ENCODE measurements around the gene HIGD2A. TPM values are rescaled to one million over a fixed set of nuclear protein-coding genes. Genes with fewer than 3 reads are reported as not detected.

HIGD2A gene, protein sequence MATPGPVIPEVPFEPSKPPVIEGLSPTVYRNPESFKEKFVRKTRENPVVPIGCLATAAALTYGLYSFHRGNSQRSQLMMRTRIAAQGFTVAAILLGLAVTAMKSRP
- total RNA-seq: 100 to 1,000 TPM; 177 to 318 (median 218) TPM
- 100 to 1,000 TPM; 229 to 454 TPM for polyA plus RNA-seq
- long read RNA-seq, donor 1, transcript HIGD2A-201 (2 exons, 668 nt): major isoform, 114 of 114 reads
- long read RNA-seq, donor 1, partial matches to known transcripts: 0 of 114 reads
- long read RNA-seq, donor 1, other reads (novel, unspliced or antisense): 0 of 114 reads
- long read RNA-seq, donor 2, transcript HIGD2A-201 (2 exons, 668 nt): major isoform, 83 of 84 reads
- long read RNA-seq, donor 2, partial matches to known transcripts: 0 of 84 reads
- long read RNA-seq, donor 2, other reads (novel, unspliced or antisense): 1 of 84 reads
- long read RNA-seq, donor 3, transcript HIGD2A-201 (2 exons, 668 nt): major isoform, 55 of 65 reads
- long read RNA-seq, donor 3, partial matches to known transcripts: 10 of 65 reads
- long read RNA-seq, donor 3, other reads (novel, unspliced or antisense): 0 of 65 reads

DNA sequence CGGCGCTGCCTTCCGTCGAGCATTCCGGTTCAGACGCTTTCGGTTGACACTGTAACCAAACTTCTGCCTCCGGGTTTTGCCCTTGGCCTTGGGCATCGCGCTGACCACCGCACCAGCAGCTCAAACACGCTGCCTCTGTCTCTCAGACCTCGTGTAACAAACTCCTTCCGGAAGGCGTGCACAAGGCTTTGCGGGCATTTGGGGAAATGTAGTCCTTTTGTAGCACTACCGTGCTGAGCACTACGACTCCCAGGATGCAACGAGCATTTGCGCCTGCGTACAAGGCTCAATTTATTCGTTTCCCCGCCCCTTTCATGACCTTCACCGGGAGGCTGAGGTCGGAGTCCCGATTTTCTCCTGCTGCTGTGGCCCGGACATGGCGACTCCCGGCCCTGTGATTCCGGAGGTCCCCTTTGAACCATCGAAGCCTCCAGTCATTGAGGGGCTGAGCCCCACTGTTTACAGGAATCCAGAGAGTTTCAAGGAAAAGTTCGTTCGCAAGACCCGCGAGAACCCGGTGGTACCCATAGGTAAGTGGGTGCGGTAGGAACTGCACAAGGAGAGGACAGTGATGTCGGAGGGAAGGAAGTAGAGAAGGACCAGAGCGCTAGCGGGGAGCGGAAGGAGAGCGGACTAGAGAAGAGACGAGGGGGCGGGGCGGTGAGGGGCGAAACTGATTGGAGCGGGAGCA lies at the start of gene HIGD2A, which contains the start of gene NOP16:
Gene HIGD2A, plus strand, starts transcription at position 308 of the 691 bp plus-strand sequence. Its CDS starts 69 bp downstream, at position 377.
Gene NOP16, minus strand, starts transcription at position 155 of the 691 bp plus-strand sequence. Its CDS starts 59 bp downstream, at position 96.
- H3K27me3 ChIP-seq: no peaks in the 10 kb centered on the region
- no peaks in the 10 kb centered on the region for H3K9me3 ChIP-seq
- ATAC-seq: peak; percentile 94 to 97 (median 96)
- 1% methylated on average over 39 to 47 of the region's 47 CpGs for WGBS, 4 donors
- H3K36me3 ChIP-seq: peaks cover 2 to 62% (median 58%) of the 10 kb centered on the region in 9 donors
- peak within 1 kb of the TSS; percentile 85 to 100 (median 96) for H3K27ac ChIP-seq
- TF ChIP-seq POLR2A (IDR thresholded peaks at IDR 0.05): peak in 1 of 2 donors; percentile 36
- TF ChIP-seq, protein P1, sequence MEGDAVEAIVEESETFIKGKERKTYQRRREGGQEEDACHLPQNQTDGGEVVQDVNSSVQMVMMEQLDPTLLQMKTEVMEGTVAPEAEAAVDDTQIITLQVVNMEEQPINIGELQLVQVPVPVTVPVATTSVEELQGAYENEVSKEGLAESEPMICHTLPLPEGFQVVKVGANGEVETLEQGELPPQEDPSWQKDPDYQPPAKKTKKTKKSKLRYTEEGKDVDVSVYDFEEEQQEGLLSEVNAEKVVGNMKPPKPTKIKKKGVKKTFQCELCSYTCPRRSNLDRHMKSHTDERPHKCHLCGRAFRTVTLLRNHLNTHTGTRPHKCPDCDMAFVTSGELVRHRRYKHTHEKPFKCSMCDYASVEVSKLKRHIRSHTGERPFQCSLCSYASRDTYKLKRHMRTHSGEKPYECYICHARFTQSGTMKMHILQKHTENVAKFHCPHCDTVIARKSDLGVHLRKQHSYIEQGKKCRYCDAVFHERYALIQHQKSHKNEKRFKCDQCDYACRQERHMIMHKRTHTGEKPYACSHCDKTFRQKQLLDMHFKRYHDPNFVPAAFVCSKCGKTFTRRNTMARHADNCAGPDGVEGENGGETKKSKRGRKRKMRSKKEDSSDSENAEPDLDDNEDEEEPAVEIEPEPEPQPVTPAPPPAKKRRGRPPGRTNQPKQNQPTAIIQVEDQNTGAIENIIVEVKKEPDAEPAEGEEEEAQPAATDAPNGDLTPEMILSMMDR (IDR thresholded peaks at IDR 0.05): no peak
- intact Hi-C loops (cut with DNase I): loop anchor here in 3 of 10 donors (1.0 to 10.0 kb wide), 4 partner anchors 26 to 146 kb away; partner anchors contain the start of genes KIAA1191 (in 1 of the 3) and RNF44 (in 1 of the 3)
- H3K4me1 ChIP-seq: peaks cover 3 to 30% (median 22%) of the 10 kb centered on the region in 12 donors
- peak within 1 kb of the TSS; percentile 53 to 89 (median 82) for H3K4me3 ChIP-seq
- peak; percentile 98 to 100 (median 100) for DNase-seq

DNA sequence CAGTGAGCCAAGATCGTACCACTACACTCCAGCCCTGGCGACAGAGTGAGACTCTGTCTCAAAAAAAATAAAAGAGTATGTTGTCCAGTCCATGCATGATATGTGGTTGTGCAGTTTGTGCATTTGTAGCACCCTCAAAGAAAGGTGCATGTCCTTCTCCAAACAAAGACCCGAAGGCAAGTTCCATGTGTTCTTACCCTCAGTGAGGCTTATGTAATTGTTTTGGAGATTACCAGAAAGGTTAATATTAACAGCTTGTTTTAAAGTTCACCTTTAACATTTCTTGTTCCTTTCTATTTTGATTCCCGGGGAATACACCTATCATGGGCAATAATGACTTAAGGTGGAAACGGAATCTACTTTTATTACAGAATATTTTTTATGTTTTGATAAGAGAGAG lies 49.2 kb upstream of the HIGD2A start:
- TF ChIP-seq, protein P1 (IDR thresholded peaks at IDR 0.05): no peak
- no peak for TF ChIP-seq POLR2A (IDR thresholded peaks at IDR 0.05)
- intact Hi-C loops (cut with DNase I): no loop called here
- Histone ChIP-seq H3K4me1 (no peaks in the 10 kb centered on the region), H3K9me3 (peaks cover 0 to 2% (median 0%) of the 10 kb centered on the region in 12 donors), H3K4me3 (no peak overlapping the region), H3K27ac (no peak overlapping the region), H3K36me3 (peaks cover 0 to 48% (median 15%) of the 10 kb centered on the region in 9 donors), H3K27me3 (no peaks in the 10 kb centered on the region)
- 94 to 97% (median 95%) methylated on average over 5 of the region's 5 CpGs for WGBS, 4 donors
- ATAC-seq: no peak
- DNase-seq: no peak

DNA sequence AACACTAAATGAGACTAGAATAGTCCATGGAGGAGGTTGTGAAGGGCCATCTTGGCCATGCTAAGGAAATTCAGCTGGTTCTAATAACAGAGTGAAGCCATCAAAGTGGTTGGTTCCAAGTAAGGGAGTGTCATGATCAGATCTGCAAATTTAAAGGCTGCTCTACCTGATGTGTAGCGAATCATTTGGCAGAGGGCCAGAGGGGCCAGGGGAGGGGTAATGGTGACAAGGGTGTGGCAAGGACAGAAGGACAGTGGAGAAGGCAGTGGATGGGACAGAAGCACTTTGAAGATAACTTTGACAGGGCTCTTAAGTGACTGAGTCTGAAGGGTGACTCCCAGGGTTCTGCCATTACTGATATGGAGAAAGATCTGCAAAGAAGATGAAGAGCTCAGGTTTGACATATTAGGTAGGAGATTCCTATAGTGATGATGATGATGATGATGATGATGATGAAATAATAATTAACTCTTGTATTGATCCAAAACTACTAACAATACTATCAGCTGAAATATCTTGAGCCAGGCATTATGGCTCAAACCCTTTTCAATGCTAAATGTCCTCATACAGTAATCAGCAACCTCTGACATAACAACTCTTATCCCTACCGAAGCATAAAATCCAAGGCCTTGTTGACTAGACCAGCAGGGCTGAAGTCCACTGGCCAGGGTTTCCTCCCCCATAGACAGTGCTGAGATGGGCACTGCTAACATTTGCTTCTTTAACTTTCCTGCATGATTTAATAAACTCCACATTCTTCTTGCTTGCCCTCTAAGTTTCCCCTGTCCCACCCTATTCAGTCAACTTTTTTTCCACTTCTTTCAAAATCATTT lies 47.0 kb upstream of the HIGD2A start:
- 76 to 95% (median 89%) methylated on average over 2 of the region's 2 CpGs for WGBS, 4 donors
- Histone ChIP-seq H3K4me3 (no peak overlapping the region), H3K36me3 (peaks cover 0 to 65% (median 37%) of the 10 kb centered on the region in 9 donors), H3K27ac (no peak overlapping the region), H3K27me3 (no peaks in the 10 kb centered on the region), H3K4me1 (no peaks in the 10 kb centered on the region), H3K9me3 (no peaks in the 10 kb centered on the region)
- ATAC-seq (no peak), DNase-seq (no peak)
- no peak for TF ChIP-seq POLR2A (IDR thresholded peaks at IDR 0.05)
- TF ChIP-seq, protein P1 (IDR thresholded peaks at IDR 0.05): no peak
- intact Hi-C loops (cut with DNase I): no loop called here
